ENCODE measurements around the gene CHTF18.
A peak's percentile ranks its signal among the peaks of the same experiment; 100 is the strongest.
"Not testable (repeated sequence)": the region's sequence is repeated elsewhere in the genome, so short reads cannot be mapped to it uniquely, and the experiment has no call there.

Gene CHTF18

DNA sequence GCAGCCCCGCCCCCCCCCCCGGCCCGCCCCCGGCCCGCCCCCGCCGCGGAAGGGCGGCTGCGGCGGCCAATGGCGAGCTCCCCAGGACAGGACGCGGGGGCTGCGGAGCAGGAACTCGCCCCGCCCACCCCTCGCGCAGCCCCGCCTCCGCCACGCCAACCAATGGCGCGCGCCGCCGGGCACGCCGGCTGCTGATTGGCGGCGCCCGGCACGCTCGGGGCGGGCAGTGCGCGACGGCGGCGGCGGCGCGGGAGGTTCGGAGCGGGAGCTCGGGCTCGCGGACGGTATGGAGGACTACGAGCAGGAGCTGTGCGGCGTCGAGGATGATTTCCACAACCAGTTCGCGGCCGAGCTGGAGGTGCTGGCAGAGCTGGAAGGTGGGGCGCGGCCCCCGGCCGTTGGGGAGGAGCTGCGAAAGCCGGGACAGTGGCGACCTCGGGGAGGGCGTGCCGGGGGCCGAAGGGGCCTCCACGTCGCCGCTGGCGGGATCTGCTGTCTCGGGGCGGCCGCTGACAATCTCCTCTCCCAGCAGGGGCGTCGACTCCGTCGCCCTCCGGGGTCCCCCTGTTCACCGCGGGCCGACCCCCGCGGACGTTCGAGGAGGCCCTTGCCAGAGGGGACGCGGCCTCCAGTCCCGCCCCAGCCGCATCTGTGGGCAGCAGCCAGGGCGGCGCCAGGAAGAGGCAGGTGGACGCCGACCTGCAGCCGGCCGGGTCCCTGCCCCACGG, at the start of gene CHTF18:
Gene CHTF18 (plus strand): TSS at position 222 of the 728 bp plus-strand sequence. CDS start 65 bp downstream, at position 287.
- peak; percentile 94 for DNase-seq (ENCODE audit: low spot score)

DNA sequence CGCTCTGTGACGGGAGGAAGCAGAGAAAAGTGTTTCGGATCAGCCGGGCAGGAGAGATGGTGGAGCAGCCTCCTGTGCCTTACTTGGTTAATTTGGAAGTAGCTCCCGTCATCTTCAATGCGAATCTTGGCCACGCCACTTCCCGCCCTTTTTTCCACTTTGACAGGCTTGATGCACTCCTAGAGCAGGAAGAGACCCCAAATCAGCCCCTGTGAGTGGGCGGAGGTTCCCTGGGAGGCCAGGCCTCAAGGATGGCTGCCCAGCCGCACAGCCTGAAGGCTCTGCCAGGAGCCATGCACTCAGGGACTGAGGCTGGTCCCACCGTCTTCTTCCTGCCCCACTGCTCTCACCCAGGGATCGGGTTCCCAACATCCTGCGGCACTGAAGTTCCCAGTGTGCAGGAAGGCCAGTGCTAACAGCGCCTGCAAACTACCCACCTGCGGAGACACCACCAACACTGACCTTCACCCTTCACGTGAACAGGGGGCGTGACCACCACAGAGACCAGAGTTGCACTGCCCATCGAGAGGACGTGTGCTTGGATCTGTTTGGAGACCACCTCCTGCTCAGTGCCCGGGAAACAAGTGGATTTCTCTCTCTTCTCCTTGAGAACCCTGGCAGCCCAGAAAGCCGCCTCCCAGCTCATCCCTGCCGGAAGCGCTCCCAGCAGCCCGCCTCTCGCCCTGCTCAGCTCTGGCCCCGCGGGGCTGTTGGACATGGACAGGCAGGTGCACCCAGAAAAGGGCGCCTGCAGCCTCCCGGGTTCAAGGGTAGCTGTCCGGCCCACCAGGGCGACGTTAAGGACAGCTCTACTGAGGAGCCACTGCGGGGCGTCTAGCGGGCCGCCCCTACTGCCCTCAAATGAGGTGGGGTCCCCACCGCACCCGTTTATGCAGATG, 48.6 kb upstream of the CHTF18 start:
- no peak for DNase-seq (ENCODE audit: low spot score)

DNA sequence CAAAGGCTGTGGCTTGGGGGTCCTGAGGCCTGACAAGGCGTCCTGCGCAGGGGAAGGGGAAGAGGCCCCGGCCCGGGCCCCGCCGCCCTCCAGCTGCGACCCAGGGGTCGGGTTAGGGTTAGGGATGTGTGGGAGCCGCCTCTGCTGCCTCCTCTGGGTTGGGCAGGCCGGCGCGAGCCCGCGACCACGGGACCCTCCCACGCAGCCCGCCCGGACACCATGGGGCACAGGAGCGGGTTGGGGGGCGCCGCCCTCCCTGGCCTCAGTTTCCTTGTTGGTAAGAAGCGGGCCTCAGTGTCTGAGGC, 48.0 kb upstream of the CHTF18 start:
- no peak for DNase-seq (ENCODE audit: low spot score)

DNA sequence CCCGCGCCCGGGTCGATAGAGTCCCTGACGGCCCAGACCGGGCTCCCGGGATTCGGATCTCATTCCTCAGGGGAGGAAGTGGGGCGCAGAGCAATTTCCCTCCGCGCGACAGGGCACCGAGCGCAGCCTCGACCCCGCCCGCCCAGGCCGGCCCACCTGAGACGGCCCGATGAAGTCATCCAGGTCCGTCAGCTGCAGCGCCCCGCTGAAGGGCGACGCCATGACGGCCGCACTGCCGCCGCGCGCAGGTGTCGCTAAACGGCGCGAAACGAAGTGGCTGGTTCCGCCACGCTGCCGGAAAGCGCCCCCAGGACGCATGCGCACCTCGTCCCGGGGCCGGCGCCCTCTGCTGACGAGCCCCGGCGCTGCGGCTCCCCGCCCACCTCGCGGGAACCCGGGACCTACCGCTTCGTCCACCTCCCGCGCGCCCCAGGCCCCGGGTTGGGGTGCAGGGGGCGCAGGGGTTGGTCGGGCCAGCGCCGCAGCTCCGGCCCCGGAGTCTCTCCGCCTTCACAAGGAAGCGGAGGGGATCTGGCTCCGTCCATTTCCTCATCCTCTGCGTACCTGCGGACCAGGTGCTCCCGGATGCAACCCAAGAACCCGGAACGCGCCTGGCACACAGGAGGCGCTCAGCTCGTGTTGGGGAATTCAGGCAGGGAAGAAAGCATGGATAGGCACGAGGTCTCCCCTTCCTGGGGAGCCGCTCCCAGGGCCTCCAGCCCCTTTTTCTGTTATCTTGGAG, 47.5 kb upstream of the CHTF18 start, which contains the start of gene CIAO3:
Gene CIAO3 (minus strand): TSS at position 234 of the 742 bp plus-strand sequence. CDS start 12 bp downstream, at position 222.
- peak; percentile 94 for DNase-seq (ENCODE audit: low spot score)

DNA sequence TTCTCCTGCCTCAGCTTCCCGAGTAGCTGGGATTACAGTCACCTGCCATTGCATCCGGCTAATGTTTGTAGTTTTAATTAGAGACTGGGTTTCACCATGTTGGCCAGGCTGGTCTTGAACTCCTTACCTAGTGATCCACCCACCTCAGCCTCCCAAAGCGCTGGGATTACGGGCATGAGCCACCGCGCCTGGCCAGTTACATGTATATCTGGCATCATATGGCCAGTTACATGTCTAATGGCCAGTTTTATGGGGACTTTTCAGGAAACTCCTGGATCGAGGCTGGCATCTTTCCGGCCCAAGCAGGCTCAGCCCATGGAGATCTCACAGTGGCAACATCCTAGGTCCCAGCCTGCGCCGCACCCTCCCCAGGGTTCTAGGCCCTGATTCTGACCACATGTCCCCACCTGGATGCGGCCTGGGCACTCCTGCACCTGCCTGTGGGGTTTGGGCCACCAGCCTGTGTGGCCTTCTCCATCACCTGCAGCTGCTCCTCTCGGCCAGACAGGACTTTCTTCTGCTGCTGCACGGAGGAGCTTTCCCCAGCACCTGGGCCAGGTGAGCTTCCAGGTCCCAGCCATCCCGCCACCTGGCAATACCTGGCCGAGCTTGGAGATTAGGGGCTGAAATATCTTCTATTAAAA, 46.3 kb upstream of the CHTF18 start:
- DNase-seq (ENCODE audit: low spot score), result no peak

DNA sequence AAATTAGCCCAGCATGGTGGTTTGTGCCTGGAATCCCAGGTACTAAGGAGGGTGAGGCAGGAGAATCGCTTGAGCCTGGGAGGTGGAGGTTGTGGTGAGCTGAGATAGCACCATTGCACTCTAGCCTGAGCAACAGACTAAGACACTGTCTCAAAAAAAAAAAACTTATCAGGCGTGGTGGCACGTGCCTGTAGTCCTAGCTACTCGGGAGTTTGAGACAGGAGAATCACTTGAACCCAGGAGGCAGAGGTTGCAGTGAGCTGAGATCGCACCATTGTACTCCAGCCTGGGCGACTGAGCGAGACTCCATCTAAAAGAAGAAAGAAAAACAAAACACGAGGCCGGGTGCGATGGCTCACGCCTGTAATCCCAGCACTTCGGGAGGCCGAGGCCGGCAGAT, 45.5 kb upstream of the CHTF18 start:
- not testable (repeated sequence) for DNase-seq (ENCODE audit: low spot score)

DNA sequence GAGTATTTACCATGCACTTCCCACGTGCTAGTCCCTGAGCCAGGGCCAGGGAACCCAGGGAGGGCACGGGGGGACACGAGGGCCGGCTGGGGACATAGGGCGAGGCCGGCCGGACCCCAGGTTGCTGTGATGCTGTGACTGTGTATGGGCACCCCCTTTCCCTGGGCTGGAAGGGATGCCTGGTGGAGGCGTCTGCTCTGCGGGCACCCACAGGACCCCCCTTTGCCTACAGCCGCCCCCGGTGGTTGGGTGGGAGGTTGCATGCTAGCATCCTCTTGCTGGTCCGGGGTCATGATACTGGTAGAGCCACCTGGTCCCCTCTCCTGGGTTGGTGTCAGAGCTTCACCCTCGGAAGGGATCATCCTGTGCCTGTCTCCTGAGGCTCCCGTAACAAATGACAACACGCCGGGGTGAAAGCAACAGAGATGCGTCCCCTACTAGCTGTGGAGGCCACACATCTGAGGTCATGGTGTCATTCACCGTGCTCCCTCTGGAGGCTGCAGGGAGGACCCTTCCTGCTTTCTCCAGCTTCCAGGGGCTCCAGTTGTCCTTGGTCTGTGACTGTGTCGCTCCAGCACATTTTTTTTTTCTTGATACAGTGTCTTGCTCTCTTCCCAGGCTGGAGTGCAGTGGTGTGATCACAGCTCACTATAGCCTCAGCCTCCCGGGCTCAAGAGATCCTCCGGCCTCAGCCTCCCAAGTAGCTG, 44.5 kb upstream of the CHTF18 start:
- no peak for DNase-seq (ENCODE audit: low spot score)

DNA sequence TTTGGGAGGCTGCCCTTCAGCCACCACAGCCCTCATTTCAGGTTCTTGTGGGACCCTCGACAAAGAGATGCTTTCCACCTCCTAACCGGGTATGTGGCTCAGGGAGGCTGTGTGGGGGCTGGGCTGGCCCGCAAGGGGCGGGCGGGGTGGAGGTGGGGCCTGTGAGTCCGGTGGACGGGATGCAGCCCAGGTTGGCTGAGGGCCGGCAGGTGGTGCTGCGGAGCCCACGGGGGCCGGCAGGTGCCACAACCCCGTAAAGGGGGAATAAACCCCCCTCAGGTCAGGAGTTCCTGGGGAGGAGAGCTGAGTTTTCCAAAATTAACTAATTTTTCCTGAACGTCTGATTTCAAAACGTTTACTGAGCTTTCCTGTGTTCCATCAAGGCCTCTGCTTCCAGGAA, 42.7 kb upstream of the CHTF18 start:
- peak; percentile 50 for DNase-seq (ENCODE audit: low spot score)

DNA sequence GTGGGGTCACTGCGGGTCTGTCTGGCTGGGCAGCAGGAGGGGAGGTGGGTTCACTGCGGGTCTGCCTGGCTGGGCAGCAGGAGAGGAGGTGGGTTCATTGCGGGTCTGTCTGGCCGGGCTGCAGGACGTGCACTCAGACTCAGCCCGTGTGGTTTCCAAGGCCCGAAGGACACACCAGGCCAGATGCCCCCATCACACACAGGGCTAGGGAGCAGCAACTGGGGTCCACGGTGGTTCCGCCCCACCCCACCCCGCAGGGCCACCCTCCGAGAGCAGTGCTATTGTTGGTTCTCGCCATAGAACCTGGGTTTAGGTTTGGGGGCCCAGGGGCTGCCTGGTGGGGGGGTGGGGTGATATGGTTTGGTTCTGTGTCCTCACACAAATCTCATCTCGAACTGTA, 41.8 kb upstream of the CHTF18 start:
- DNase-seq (ENCODE audit: low spot score), result no peak

DNA sequence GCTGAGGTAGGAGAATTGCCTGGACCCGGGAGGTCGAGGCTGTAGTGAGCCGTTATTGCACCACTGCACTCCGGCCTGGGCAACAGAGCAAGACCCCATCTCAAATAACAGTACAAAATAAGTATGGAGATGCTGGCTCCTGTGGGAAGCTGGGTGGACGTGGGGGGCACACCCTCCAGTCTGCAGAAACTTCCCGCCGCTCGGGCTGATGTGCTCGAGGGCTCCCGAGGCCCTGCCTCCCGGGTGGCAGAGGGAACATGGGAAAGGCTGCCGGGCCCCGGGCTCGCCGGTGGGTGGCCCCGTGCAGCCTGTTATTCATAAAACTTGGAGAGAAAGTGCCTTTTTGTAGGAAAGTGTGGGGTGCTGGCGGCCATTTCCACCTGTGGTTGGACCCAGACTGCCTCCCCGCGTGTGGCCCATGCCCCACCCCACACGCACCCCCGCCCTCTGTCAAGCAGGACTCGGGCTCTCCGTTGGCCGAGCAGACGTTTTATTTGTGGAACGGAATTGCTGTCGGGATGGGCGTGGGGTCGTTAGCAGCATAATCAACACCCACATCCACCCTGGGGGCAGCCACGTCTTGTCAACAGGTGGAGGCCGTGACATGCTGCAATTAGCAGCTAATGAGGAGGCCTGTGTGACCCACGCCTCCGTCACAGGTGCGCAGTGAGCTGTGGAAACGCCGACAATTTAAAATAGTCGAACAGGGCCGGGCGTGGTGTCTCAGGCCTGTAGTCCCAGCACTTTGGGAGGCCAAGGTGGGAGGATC, 40.3 kb upstream of the CHTF18 start:
- DNase-seq (ENCODE audit: low spot score), result no peak

DNA sequence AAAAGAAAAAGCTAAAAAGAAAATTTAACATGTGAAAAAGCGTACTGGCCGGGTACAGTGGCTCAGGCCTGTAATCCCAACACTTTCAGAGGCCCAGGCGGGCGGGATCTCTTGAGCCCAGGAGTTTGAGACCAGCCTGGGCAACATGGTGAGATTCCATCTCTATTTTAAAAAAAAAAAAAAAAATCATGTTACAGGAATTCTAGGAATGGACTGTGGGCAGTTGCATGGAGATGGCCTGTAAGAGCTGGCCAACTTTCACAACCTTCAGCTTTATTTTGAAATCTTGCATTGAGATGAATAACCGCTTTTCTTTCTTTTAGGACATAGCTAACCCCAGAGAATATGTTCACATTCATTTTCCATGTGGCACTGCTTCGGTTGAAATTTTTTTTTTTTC, 39.4 kb upstream of the CHTF18 start:
- DNase-seq (ENCODE audit: low spot score), result no peak

DNA sequence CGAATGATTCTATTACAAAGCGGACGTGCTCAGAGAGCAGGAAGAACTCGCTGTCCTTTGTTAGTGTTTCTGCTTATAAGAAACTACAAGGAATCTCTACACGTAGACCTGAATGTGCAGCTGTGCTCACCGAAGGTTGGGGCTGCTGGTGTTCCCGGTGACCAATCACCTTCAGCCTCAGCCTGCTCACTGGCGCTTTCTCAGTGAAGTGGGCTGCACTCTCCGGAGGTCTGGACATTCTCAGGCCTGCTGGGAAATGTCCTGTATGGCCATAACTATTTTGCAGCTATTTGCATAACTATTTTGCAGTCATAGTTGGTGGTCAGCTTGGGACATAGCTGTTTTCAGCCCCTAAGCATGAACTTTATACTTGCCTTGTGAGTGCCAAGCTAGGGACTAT, 37.9 kb upstream of the CHTF18 start:
- DNase-seq (ENCODE audit: low spot score), result peak; percentile 40

DNA sequence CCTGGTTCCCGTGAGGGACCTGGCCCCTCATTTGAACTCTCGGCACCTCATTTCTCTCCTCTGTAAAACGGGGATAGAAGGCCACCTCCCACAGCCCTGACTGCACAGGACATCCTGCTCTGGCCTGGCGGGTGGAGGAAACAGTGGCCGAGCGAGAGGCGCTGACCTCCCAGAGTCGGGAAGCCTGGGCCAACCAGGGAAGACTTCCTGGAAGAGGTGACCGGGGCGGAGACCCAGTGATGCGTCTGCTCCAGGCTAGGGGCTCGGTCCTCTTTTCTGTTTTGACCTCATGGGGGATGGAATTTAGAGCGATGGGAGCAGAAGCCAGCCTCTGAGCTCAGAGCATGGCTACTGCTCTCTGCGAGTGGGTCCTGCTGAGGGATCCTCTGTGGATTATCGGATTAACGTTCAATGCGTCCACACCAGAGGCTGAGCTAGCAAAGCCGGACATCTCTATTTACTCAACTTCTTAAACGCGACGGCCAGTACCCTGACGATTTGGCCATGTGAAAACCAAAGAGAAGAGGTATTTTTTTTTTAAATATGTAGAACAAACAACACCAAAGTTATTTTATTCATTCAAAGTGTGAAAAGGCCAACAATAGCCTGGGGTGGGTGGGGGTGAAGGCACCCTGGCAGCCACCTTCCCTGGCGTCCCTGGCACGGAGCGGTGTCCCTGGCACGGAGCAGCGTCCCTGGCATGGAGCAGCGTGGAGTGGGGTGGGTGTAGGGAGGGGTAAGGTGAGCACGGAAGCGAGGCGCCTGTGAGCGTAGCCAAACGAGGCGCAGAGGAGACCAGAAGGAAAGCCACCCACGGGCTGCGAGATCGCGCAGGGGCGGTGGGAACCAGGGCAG, 37.0 kb upstream of the CHTF18 start:
- DNase-seq (ENCODE audit: low spot score), result no peak

DNA sequence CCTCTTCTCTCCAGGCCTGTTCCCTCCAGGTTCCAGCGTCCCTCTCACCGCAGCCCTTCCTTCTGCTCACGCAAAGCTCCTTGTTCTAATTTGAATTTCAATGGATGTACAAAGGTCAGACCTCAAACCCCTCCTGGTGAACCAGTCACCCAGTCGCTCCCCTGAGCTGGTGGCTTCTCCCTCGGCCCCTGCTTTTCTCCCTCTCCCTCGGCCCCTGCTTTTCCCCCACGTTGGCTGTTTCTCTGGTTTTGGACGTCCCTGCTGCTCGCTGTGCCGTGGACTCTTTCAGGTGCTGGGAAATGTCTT, 36.5 kb upstream of the CHTF18 start:
- no peak for DNase-seq (ENCODE audit: low spot score)

DNA sequence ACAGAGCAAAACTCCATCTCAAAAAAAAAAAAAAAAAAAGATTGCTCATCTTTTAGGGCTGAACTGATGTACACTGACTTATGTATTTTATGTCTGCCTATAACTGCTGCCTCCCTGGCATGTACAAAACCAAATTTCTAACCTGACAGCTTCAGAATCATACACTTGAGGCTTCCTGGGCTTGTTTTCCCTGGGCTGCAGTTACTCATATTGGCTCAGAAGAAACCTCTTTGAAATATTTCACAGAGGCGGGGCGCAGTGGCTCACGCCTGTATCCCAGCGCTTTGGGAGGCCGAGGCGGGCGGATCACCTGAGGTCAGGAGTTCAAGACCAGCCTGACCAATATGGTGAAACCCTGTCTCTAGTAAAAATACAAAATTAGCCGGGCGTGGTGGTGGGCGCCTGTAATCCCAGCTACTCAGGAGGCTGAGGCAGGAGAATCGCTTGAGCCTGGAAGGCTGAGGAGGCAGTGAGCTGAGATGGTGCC, 34.3 kb upstream of the CHTF18 start:
- DNase-seq (ENCODE audit: low spot score), result not testable (repeated sequence)

DNA sequence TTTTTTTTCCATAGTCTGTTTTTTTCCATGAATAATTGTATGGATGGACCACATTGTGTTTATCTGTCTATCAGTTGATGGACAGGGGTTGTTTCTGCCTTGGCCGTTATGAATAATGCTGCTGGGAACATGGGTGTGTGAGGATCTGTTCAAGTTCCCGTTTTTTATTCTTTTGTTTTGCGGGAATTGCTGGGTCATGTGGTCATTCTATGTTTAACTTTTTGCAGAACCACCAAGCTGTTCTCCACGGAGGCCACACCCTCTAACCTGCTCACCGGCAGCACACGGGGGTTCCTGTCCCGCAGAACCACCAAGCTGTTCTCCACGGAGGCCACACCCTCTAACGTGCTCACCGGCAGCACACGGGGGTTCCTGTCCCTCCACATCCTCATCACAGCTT, 33.8 kb upstream of the CHTF18 start:
- no peak for DNase-seq (ENCODE audit: low spot score)

DNA sequence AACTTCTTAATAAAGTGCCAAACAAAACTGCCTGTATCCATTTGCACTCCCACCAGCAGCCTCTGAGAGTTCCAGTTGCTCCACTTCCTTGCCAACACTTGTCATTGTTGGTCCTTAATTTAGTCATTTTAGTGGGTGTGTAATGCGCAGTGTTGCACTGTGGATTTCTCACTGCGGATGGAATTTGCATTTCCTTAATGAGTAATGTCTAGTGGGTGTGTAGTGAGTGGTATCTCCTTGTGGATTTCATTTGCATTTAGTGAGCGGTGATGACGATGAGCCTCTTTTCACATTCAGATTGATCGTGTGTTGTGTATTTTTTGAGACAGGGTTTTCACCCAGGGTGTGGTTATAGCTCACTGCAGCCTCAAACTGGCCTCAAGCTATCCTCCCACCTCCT, 32.0 kb upstream of the CHTF18 start:
- DNase-seq (ENCODE audit: low spot score), result no peak

DNA sequence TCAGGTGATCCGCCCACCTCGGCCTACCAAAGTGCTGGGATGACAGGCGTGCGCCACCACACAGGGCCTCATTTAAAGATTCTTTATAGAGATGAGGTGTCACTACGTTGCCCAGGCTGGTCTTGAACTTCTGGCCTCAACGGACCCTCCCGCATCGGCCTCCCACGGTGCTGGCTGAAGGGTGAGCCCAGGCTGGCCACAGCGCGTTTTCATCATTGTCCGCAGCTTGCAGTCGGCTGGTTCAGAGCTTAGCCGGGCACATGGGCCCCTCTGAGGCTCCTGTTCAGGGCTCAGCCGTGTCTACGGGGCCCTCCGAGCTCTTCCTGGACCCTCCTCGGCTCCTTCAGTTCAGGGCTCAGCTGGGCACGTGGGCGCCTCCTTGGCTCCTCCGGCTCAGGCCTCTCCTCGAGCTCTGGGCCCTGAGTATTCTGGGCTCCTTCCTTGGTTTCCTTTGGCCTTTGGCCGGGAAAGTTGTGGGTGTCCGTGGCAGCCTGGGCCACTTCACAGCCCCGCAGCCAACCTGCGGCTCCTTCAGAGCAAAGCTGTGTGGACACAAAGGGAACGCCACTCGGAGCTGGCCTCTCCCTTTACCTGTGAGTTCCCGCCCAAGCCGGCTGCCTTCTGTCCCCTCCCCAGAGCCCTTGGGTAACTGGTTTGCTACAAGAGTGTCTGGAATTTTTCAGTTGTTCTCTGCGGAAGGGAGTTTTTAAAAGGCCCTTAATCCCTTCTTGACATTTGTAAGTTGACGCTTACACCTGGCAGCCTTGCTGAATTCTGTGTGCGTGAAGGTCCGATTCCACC, 29.1 kb upstream of the CHTF18 start:
- no peak for DNase-seq (ENCODE audit: low spot score)

DNA sequence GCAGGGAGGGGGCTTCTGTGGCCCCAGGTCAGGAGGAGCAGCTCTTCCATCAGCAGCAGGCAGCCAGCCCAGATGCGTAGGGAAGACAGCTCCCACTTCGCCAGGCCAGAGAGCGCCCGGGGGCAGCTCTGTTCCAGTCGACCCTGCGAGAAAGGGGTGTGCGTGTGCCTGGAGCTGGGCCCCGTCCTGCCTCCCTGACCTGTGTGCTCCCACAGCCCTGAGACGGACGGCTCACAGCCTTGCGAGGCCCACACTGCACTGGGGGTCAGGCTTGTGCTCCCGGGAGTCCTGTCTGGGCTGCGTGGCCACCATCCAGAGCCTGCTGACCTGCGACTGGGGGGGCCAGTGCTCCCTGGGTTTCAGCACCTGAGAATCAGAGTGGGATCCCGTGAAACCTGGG, 28.4 kb upstream of the CHTF18 start:
- no peak for DNase-seq (ENCODE audit: low spot score)
